Kidney epithelial cell (primary cell): ENCODE data around the gene LTBP2. TPM values are rescaled to one million over a fixed set of nuclear protein-coding genes. Genes with fewer than 3 reads are reported as not detected.

Experiments used
- DNase-seq: peaks from one replicate; pipeline ENCODE4 v3.0.0-alpha.2; 2010; ENCODE audit warnings: low read depth
- H3K27me3 ChIP-seq: 2 replicates; pipeline ENCODE4 v1.6.0; 2011; ENCODE audit warnings: low read length; ENCODE audit not compliant: control insufficient read depth, insufficient read depth
- H3K36me3 ChIP-seq: 2 replicates; pipeline ENCODE4 v1.5.1; 2011; ENCODE audit warnings: low read length; ENCODE audit not compliant: control insufficient read depth, insufficient read depth
- H3K4me3 ChIP-seq: 2 replicates; pipeline ENCODE4 v1.5.1; 2011; ENCODE audit warnings: low read depth, mild to moderate bottlenecking, control low read depth, low read length
- total RNA-seq: library from RNA; depleted of rRNA; stranded (reverse); fragments of >200 nt; gene quantifications from 2 replicates; pipeline ENCODE4 v1.2.3, GENCODE V29; 2015
- TF ChIP-seq, protein P1 (sequence below): IDR thresholded peaks from 2 replicates; pipeline ENCODE4 v1.5.1; 2011; ENCODE audit warnings: mild to moderate bottlenecking, moderate library complexity, low read length, control low read depth, inconsistent platforms; ENCODE audit not compliant: insufficient read depth, poor library complexity, severe bottlenecking

The LTBP2 gene
- total RNA-seq, 1 donor from 2014 or later, result 69.5 TPM

DNA sequence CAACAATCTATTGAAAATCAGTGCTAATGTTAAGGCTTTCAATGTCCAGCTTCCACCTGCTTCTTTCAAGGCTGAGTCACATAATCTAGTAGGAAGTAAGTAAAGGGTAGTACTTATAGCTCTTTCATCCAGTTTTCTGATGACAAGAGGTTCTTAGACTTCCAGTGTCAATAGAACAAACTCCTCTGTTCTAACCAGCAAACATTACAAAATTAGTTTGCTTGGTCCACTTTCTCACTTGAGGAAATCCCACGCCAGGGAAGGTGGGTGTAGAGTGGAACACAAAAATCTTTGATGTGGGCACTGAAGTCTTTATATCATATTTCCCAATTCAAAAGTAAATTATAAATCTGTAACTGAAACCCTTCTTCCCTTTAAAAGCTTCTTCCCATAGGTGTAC, 121.6 kb downstream of the LTBP2 start:
- DNase-seq, result no peak

DNA sequence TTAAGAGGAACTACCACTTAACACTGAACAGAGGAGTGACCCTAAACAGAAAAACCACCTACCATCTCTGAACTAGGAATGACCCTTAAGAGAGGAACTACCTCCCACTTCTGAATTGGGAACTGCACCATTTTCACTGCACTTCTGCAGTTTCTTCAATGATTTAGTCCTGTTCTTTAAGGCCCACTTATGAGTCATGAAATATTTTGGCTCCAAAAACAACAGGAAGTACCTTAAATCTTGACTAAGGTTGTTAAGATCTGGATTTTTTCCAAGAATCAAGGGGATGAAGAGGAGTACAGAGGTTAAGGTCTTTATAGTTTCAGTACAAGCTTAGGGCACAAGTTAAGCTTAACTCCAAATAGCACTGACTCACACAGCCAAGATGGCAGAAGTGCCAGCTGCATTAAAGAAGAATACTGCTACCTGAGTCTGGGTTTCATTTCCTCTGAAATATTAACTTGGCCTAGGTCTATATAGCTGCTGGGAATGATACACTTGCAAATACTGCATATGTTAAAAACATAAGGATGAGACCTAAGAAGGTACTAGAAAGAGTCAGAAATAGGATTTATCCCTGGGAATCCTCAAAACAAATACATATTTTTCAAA, 123.1 kb downstream of the LTBP2 start:
- H3K36me3 ChIP-seq, result no peaks in the 10 kb centered on the region
- H3K27me3 ChIP-seq, result no peaks in the 10 kb centered on the region
- DNase-seq, result peak; percentile 51
- TF ChIP-seq, protein P1, sequence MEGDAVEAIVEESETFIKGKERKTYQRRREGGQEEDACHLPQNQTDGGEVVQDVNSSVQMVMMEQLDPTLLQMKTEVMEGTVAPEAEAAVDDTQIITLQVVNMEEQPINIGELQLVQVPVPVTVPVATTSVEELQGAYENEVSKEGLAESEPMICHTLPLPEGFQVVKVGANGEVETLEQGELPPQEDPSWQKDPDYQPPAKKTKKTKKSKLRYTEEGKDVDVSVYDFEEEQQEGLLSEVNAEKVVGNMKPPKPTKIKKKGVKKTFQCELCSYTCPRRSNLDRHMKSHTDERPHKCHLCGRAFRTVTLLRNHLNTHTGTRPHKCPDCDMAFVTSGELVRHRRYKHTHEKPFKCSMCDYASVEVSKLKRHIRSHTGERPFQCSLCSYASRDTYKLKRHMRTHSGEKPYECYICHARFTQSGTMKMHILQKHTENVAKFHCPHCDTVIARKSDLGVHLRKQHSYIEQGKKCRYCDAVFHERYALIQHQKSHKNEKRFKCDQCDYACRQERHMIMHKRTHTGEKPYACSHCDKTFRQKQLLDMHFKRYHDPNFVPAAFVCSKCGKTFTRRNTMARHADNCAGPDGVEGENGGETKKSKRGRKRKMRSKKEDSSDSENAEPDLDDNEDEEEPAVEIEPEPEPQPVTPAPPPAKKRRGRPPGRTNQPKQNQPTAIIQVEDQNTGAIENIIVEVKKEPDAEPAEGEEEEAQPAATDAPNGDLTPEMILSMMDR, result no peak
- no peak overlapping the region for H3K4me3 ChIP-seq

More for the DNA sequence above, 121.6 kb downstream of the LTBP2 start:
- TF ChIP-seq, protein P1, result no peak
- no peaks in the 10 kb centered on the region for H3K36me3 ChIP-seq
- H3K27me3 ChIP-seq, result no peaks in the 10 kb centered on the region
- H3K4me3 ChIP-seq, result no peak overlapping the region

DNA sequence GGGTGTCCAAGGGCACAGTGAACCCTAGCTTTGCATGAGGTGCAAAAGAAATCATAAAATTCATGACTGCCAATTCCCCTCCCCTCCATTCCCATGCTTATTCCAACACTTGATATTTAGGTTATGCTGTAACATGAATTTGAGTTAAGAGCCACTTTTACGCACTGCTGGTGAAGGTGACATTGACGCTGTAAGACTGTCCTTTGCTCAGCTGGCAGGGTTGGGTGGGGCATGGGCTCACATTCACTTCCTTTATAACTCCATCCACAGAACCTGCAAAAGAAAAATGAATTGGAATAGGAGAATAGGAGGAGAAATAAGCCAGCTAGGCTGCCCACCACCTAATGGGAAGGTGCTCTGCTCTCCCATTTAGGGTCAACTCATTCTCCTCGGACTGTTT, 125.9 kb downstream of the LTBP2 start:
- no peak for DNase-seq
- TF ChIP-seq, protein P1, result no peak
- Histone ChIP-seq H3K4me3 (no peak overlapping the region), H3K27me3 (no peaks in the 10 kb centered on the region), H3K36me3 (no peaks in the 10 kb centered on the region)

DNA sequence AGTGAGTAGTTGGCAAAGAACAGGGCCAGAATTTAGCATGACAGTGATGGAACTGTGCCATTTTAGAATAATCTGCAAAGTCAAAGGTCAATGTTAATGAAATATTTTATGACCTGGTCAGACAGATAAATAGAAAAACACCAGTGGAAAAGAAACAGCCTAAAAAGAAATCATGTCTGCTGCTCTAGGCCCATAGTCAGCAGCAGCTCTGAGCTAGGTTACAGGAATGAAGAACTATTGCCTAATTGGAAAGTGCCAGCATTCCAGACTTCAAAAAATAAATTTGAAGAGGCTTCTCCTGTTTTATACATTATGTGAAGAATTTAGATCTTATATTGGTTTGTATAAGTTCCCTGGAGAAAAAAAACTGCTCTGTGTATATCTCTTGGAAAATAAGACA, 128.7 kb downstream of the LTBP2 start:
- peaks cover 1% of the 10 kb centered on the region for H3K36me3 ChIP-seq

DNA sequence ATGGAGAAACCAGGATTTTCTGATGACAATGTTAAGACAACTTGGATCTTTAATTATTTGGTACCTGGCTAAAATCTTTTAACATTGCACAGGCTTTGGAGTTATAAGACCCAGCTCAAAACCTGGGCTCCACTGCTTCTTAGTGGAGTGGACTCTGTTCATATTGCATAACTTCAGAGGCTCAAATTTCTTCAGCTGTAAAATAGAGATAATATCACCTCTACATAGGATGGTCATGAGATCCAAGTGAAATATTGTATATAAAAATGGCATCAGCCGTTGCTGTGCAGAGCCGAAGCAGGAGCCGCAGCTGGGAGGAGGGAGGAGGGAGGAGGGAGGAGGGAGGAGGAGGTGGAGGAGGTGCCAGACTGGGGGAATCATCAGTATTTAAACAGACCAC, 129.5 kb downstream of the LTBP2 start:
- no peak for DNase-seq
- TF ChIP-seq, protein P1, result no peak
- Histone ChIP-seq H3K4me3 (no peak overlapping the region), H3K36me3 (peaks cover 1% of the 10 kb centered on the region), H3K27me3 (no peaks in the 10 kb centered on the region)

More for the DNA sequence above, 128.7 kb downstream of the LTBP2 start:
- TF ChIP-seq, protein P1, result no peak
- DNase-seq, result no peak
- H3K27me3 ChIP-seq, result no peaks in the 10 kb centered on the region
- no peak overlapping the region for H3K4me3 ChIP-seq

DNA sequence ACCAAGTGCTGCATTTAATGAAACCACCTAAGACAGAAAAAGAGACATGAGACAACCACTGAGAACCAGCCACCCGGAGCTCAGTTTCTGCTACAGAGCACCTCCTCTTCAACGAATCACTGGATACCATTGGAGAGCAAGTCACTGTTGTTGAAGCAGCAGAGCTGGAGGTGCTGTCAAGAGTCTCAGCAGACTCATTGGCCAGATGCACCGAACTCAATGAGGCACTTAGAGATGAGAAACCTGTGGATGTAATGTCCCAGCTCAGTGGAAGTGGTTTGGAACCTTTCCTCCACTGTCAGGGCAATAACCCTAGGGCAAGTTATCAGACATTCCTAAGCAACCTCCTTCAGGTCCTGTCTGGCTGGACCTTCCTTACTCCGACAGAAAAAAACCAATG, 132.0 kb downstream of the LTBP2 start:
- no peaks in the 10 kb centered on the region for H3K27me3 ChIP-seq
- peaks cover 1% of the 10 kb centered on the region for H3K36me3 ChIP-seq
- TF ChIP-seq, protein P1, result no peak
- DNase-seq, result no peak
- H3K4me3 ChIP-seq, result no peak overlapping the region
